Measurements from ENCODE around the gene KRR1. TPM values are rescaled to one million over a fixed set of nuclear protein-coding genes. Genes with fewer than 3 reads are reported as not detected.

The KRR1 gene
- total RNA-seq (2022): 110 and 114 TPM in 2 replicates
- Bru-seq, nascent RNA: percentile 97 among the genes with signal in this experiment
- percentile 97 among the genes with signal in this experiment for BruChase-seq, experiment 1, labeled RNA remaining after a 6-hour chase
- percentile 96 among the genes with signal in this experiment for BruChase-seq, experiment 2, labeled RNA remaining after a 2-hour chase
- long read RNA-seq, full-length matches to known transcripts: 73 of 102 reads
- long read RNA-seq, partial matches to known transcripts: 4 of 102 reads
- long read RNA-seq, other reads (novel, unspliced or antisense): 25 of 102 reads

DNA sequence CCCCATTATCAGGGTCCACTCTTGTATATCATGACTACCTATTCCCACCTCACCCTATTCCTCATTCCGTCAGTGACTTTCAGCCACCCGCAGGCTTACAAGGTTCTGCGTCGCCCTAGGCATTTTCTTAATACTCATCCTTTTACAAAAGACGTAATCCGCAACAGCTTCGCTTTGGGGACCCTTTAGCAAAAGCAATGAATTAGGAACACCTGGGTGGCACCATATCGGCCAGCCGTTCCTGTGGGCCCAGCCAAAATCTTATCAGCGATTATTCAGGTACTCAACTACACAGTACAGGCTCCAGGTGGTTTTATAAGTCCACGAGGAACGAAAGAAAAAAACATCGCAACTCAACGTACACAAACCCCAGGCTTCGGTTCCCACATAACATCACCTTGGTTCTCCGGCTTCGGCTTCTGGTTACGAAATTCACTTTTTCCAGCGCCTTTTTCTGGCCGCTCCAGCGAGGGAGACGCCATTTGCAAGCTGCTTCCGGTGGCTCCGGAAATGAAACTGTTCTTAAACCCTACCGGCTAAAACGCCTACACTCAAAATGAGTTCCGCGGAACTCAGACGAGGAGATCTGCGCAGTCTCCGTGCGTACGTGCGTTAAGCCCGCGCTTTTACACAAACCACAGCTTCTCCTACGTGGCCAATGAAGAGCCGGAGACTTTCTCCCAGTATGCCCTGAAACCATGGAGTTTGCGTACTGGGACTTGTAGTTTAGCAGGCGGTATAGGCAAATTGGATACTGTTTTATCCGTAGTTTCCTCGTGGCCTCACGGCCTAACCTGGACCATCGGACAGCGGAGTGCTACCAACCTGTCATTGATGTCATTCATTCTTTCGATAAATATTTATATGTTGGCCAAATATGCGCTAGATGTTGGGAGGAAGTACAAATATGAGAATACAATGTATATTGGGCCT, at the start of gene KRR1:
KRR1 (minus strand) TSS at position 494 of the 933 bp plus-strand sequence; CDS start at position 482, 12 bp downstream.
- no TSS peak for BruUV-seq (replicated peaks)
- peak within 1 kb of the TSS; percentile 94 for H3K4me3 Mint-ChIP-seq (ENCODE audit: low read depth, unreplicated experiment)
- DNase-seq: peak; percentile 90
- H3K9me3 Mint-ChIP-seq (ENCODE audit: low read depth, unreplicated experiment): no peaks in the 10 kb centered on the region
- H3K27ac Mint-ChIP-seq (ENCODE audit: unreplicated experiment): peak within 1 kb of the TSS; percentile 96
- intact Hi-C loops (cut with micrococcal nuclease; ENCODE audit: unreplicated experiment): no loop called here
- H3K27me3 Mint-ChIP-seq (ENCODE audit: unreplicated experiment): no peaks in the 10 kb centered on the region
- peaks cover 25% of the 10 kb centered on the region for H3K36me3 Mint-ChIP-seq (ENCODE audit: insufficient read depth, unreplicated experiment)
- TF ChIP-seq, protein P1, sequence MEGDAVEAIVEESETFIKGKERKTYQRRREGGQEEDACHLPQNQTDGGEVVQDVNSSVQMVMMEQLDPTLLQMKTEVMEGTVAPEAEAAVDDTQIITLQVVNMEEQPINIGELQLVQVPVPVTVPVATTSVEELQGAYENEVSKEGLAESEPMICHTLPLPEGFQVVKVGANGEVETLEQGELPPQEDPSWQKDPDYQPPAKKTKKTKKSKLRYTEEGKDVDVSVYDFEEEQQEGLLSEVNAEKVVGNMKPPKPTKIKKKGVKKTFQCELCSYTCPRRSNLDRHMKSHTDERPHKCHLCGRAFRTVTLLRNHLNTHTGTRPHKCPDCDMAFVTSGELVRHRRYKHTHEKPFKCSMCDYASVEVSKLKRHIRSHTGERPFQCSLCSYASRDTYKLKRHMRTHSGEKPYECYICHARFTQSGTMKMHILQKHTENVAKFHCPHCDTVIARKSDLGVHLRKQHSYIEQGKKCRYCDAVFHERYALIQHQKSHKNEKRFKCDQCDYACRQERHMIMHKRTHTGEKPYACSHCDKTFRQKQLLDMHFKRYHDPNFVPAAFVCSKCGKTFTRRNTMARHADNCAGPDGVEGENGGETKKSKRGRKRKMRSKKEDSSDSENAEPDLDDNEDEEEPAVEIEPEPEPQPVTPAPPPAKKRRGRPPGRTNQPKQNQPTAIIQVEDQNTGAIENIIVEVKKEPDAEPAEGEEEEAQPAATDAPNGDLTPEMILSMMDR (IDR thresholded peaks at IDR 0.05; ENCODE audit: unreplicated experiment): no peak
- peaks cover 10% of the 10 kb centered on the region for H3K4me1 Mint-ChIP-seq (ENCODE audit: low read depth, unreplicated experiment)
- CTCF ChIA-PET: interaction anchor here (0.6 to 1.5 kb wide), 6 partner anchors 12 to 520 kb away, joined by 3 to 8 read pairs (median 4); partner anchors contain the start of genes GLIPR1L2 and PHLDA1

DNA sequence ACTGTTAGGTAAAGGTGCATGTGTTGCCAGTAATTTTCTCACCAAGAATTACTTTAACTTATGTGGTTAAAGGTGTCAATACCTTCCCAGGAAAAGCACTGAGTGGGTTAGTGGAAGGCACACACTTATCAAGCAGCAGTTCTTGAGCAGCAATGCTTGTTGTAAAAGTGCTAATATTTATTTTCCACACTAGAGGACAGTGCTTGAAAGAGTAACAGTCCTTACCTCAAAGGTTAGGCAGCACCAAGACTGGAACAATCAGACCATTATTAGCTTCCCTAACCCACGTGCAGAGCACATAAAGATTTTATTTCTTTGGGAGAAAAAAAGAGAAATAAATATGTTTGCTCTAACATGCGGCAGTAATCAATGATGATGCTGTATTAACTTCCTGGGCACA, 48.8 kb upstream of the KRR1 start:
- H3K36me3 Mint-ChIP-seq (ENCODE audit: insufficient read depth, unreplicated experiment): no peaks in the 10 kb centered on the region
- no peaks in the 10 kb centered on the region for H3K9me3 Mint-ChIP-seq (ENCODE audit: low read depth, unreplicated experiment)
- intact Hi-C loops (cut with micrococcal nuclease; ENCODE audit: unreplicated experiment): loop anchor here (1.0 to 5.0 kb wide), 6 partner anchors 192 to 477 kb away; no protein-coding TSS in a partner anchor
- no TSS peak for BruUV-seq (replicated peaks)
- H3K4me1 Mint-ChIP-seq (ENCODE audit: low read depth, unreplicated experiment): peaks cover 17% of the 10 kb centered on the region
- no peak overlapping the region for H3K4me3 Mint-ChIP-seq (ENCODE audit: low read depth, unreplicated experiment)
- no peak overlapping the region for H3K27ac Mint-ChIP-seq (ENCODE audit: unreplicated experiment)
- TF ChIP-seq, protein P1 (IDR thresholded peaks at IDR 0.05; ENCODE audit: unreplicated experiment): no peak
- no peak for DNase-seq
- H3K27me3 Mint-ChIP-seq (ENCODE audit: unreplicated experiment): no peaks in the 10 kb centered on the region
- CTCF ChIA-PET: interaction anchor here (0.6 to 1.6 kb wide), 7 partner anchors 81 to 477 kb away, joined by 3 to 11 read pairs (median 3); partner anchors contain the start of gene PHLDA1

DNA sequence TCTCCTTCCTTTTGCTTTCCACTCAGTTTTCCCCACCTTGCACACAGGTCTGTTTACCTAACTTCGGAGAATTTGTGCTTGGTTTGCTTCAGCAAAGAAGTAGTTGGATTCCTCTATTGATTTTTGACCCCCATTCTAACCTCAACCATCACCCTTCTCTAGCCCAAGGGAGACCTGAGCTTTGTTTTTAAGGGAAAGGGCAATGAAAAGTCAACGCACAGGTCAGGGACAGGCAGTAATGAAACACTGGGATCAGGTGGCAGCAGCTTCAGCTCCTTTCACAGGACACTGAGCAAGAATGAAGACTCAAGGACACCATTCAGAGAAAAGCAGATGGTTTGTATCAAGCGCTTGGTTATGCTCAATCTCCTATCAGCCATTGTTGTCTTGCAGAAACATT, 46.9 kb upstream of the KRR1 start:
- TF ChIP-seq, protein P1 (IDR thresholded peaks at IDR 0.05; ENCODE audit: unreplicated experiment): no peak
- Mint-ChIP-seq H3K4me3 (ENCODE audit: low read depth, unreplicated experiment) (no peak overlapping the region), H3K4me1 (ENCODE audit: low read depth, unreplicated experiment) (peaks cover 27% of the 10 kb centered on the region), H3K9me3 (ENCODE audit: low read depth, unreplicated experiment) (no peaks in the 10 kb centered on the region), H3K27ac (ENCODE audit: unreplicated experiment) (no peak overlapping the region), H3K36me3 (ENCODE audit: insufficient read depth, unreplicated experiment) (no peaks in the 10 kb centered on the region), H3K27me3 (ENCODE audit: unreplicated experiment) (no peaks in the 10 kb centered on the region)
- DNase-seq: no peak
- intact Hi-C loops (cut with micrococcal nuclease; ENCODE audit: unreplicated experiment): no loop called here
- CTCF ChIA-PET: interaction anchor here (0.6 kb wide), 1 partner anchor 73 kb away, joined by 4 read pairs; no protein-coding TSS in a partner anchor
- BruUV-seq (replicated peaks): no TSS peak

DNA sequence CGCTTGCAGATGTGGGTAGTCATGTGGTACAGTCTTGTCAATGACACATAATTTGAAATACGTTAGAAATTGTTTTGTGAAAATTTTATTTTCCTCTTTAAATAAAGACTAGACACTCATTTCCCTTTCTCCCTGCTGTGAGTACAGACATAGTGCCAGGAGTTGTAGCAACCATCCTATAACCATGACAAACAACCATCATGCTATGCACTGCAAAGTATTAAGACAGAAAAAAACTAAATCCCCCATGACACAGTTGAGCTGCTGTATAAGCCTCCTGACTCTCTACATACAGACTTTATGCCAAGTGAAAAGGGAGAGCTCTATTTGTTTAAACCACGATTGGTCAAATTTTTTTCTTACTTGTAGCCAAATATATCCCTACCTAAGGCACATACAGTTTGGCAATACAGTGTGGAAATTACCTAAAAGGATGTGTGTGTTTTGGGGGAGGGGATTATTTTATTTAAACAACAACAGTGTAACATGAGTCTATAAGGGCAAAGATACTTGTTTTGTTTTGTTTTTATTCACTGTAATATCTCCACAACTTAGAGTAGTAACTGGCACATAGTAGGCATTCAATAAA, 45.0 kb upstream of the KRR1 start:
- peak overlapping the region; percentile 3 for H3K27ac Mint-ChIP-seq (ENCODE audit: unreplicated experiment)
- intact Hi-C loops (cut with micrococcal nuclease; ENCODE audit: unreplicated experiment): no loop called here
- H3K4me1 Mint-ChIP-seq (ENCODE audit: low read depth, unreplicated experiment): peaks cover 44% of the 10 kb centered on the region
- no peak overlapping the region for H3K4me3 Mint-ChIP-seq (ENCODE audit: low read depth, unreplicated experiment)
- no peak for DNase-seq
- no peaks in the 10 kb centered on the region for H3K27me3 Mint-ChIP-seq (ENCODE audit: unreplicated experiment)
- TF ChIP-seq, protein P1 (IDR thresholded peaks at IDR 0.05; ENCODE audit: unreplicated experiment): no peak
- CTCF ChIA-PET: interaction anchor here (0.5 to 1.0 kb wide), 3 partner anchors 47 to 467 kb away, joined by 3 to 6 read pairs (median 3); no protein-coding TSS in a partner anchor
- H3K9me3 Mint-ChIP-seq (ENCODE audit: low read depth, unreplicated experiment): no peaks in the 10 kb centered on the region
- no peaks in the 10 kb centered on the region for H3K36me3 Mint-ChIP-seq (ENCODE audit: insufficient read depth, unreplicated experiment)
- BruUV-seq (replicated peaks): no TSS peak
